Neuronal stem cell (in vitro differentiated cells): Measurements from ENCODE around the gene LRP1B.
A peak's percentile ranks its signal among the peaks of the same experiment; 100 is the strongest.

ENCODE experiments used
- DNase-seq: peaks from one replicate; pipeline ENCODE4 v3.0.0-alpha.2; 2013; ENCODE audit warnings: low spot score
- H2AFZ ChIP-seq: one replicate; pipeline ENCODE4 v1.6.1; 2013; ENCODE audit warnings: mild to moderate bottlenecking, low read length, inconsistent platforms
- H2AK5ac ChIP-seq: 2 replicates; pipeline ENCODE4 v1.6.1; 2013; ENCODE audit warnings: low read depth, mild to moderate bottlenecking, inconsistent platforms, low read length, moderate library complexity, mixed read lengths
- H2BK120ac ChIP-seq: 2 replicates; pipeline ENCODE4 v1.6.1; 2013; ENCODE audit warnings: low read depth, mild to moderate bottlenecking, inconsistent platforms, low read length, moderate library complexity, mixed read lengths
- H2BK12ac ChIP-seq: one replicate; pipeline ENCODE4 v1.6.1; 2013; ENCODE audit warnings: low read length, inconsistent platforms
- H2BK15ac ChIP-seq: 2 replicates; pipeline ENCODE4 v1.6.1; 2013; ENCODE audit warnings: mild to moderate bottlenecking, low read length, inconsistent platforms, mixed read lengths
- H2BK5ac ChIP-seq: one replicate; pipeline ENCODE4 v1.6.1; 2013; ENCODE audit warnings: inconsistent platforms, mild to moderate bottlenecking, low read length, moderate library complexity
- H3K14ac ChIP-seq: one replicate; pipeline ENCODE4 v1.6.1; 2013; ENCODE audit warnings: low read length, inconsistent platforms
- H3K18ac ChIP-seq: 2 replicates; pipeline ENCODE4 v1.6.1; 2013; ENCODE audit warnings: low read length, inconsistent platforms
- H3K23ac ChIP-seq: 2 replicates; pipeline ENCODE4 v1.6.1; 2013; ENCODE audit warnings: low read depth, mild to moderate bottlenecking, mixed read lengths, low read length, inconsistent platforms; ENCODE audit not compliant: poor library complexity
- H3K27ac ChIP-seq: replicated peaks from 3 replicates; pipeline ENCODE4 v1.5.1; 2013; ENCODE audit warnings: low read length, inconsistent platforms
- H3K27me3 ChIP-seq, 3 experiments: 2 replicates each; pipeline ENCODE4 v1.6.1; 2013; ENCODE audit warnings: low read length in 3 of 3, mild to moderate bottlenecking in 2 of 3, inconsistent platforms in 1 of 3, low read depth in 1 of 3, mixed read lengths in 1 of 3, moderate library complexity in 1 of 3; ENCODE audit not compliant: control insufficient read depth in 3 of 3, insufficient read depth in 3 of 3
- H3K36me3 ChIP-seq, 2 donors: replicated peaks in 1 of 2; 2 replicates each; pipeline ENCODE4 v1.6.1; 2013; ENCODE audit warnings: low read length in 2 of 2; ENCODE audit not compliant: control insufficient read depth in 2 of 2, insufficient read depth in 2 of 2
- H3K4ac ChIP-seq: 2 replicates; pipeline ENCODE4 v1.6.1; 2013; ENCODE audit warnings: inconsistent platforms, mild to moderate bottlenecking, low read length, moderate library complexity
- H3K4me1 ChIP-seq, 2 donors: 1 replicate in 1 of 2; 2 replicates in 1 of 2; pipeline ENCODE4 v1.6.1; 2013; ENCODE audit warnings: low read length in 2 of 2, low read depth in 1 of 2; ENCODE audit not compliant: control insufficient read depth in 2 of 2, insufficient read depth in 1 of 2
- H3K4me2 ChIP-seq: one replicate; pipeline ENCODE4 v1.6.1; 2013; ENCODE audit warnings: mild to moderate bottlenecking, low read length, inconsistent platforms; ENCODE audit not compliant: insufficient read depth, poor library complexity, severe bottlenecking
- H3K4me3 ChIP-seq, 2 donors: 2 replicates each; pipeline ENCODE4 v1.5.1; 2013; ENCODE audit warnings: low read length in 2 of 2, mild to moderate bottlenecking in 2 of 2, inconsistent platforms in 1 of 2, moderate library complexity in 1 of 2
- H3K79me1 ChIP-seq: one replicate; pipeline ENCODE4 v1.6.1; 2013; ENCODE audit warnings: low read depth, mild to moderate bottlenecking, inconsistent platforms, low read length, moderate library complexity
- H3K9ac ChIP-seq: one replicate; pipeline ENCODE4 v1.6.1; 2013; ENCODE audit warnings: mild to moderate bottlenecking, low read depth, low read length, inconsistent platforms; ENCODE audit not compliant: poor library complexity
- H3K9me3 ChIP-seq, 2 donors: replicated peaks in 1 of 2; 2 replicates each; pipeline versions ENCODE3 to v1.6.1; 2013; ENCODE audit warnings: low read length in 2 of 2, mild to moderate bottlenecking in 2 of 2, inconsistent platforms in 1 of 2, low read depth in 1 of 2, mixed read lengths in 1 of 2, moderate library complexity in 1 of 2; ENCODE audit not compliant: control insufficient read depth in 2 of 2, insufficient read depth in 1 of 2
- H4K8ac ChIP-seq: one replicate; pipeline ENCODE4 v1.6.1; 2013; ENCODE audit warnings: low read depth, mild to moderate bottlenecking, inconsistent platforms, low read length, moderate library complexity
- H4K91ac ChIP-seq: one replicate; pipeline ENCODE4 v1.6.1; 2013; ENCODE audit warnings: low read length, low read depth, mild to moderate bottlenecking, inconsistent platforms; ENCODE audit not compliant: poor library complexity
- WGBS, 2 donors: extraction: QIAGEN DNeasy Blood & Tissue Kit; methylation state at CpG; one replicate each; pipeline ENCODE4 v1.1.7; 2013; ENCODE audit warnings: missing lambda C conversion rate in 2 of 2, mixed read lengths in 1 of 2; ENCODE audit not compliant: insufficient read length in 2 of 2, insufficient replicate concordance in 1 of 2; ENCODE audit errors: extremely low coverage in 2 of 2; 5-methylcytosine and 5-hydroxymethylcytosine counted together

Gene LRP1B

GRCh38 chr2:140593132-140593531, 1537.7 kb downstream of the LRP1B start:
- Histone ChIP-seq H3K27ac (no peak overlapping the region), H3K79me1 (no peaks in the 10 kb centered on the region), H3K27me3 (no peaks in the 10 kb centered on the region), H3K4me3 (no peak overlapping the region), H2BK15ac (no peak overlapping the region), H3K9me3 (no peaks in the 10 kb centered on the region), H3K14ac (no peak overlapping the region), H2BK12ac (no peak overlapping the region), H3K4me1 (no peaks in the 10 kb centered on the region), H4K8ac (no peak overlapping the region), H4K91ac (no peak overlapping the region), H2AFZ (no peak overlapping the region), H3K9ac (no peak overlapping the region), H3K23ac (no peak overlapping the region), H3K4ac (no peak overlapping the region), H3K36me3 (no peaks in the 10 kb centered on the region), H2BK5ac (no peak overlapping the region), H2BK120ac (no peak overlapping the region), H2AK5ac (no peak overlapping the region), H3K4me2 (no peak overlapping the region), H3K18ac (no peak overlapping the region)
- DNase-seq: no peak
- no CpG with 5 or more reads among the region's 1 CpG for WGBS, 2 donors

DNA sequence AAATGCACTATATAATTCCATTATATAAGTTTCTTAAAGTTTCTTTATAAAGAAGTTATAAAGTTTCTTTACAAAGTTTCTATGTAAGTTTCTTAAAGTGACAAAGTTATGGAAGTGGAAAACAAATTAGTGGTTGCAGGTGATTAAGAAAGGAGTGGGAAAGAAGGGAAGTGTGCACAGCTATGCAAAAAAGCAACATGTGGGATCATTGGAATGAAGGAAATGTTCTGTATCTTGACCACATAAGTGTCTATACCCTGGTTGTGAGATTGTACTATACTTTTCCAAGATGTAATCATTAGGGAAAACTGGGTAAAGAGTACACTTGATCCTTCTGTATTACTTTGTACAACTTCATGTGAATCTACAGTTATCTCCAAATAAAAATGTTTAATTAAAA, 1541.1 kb downstream of the LRP1B start:
- Histone ChIP-seq H3K18ac (no peak overlapping the region), H4K91ac (no peak overlapping the region), H3K27ac (no peak overlapping the region), H3K4me2 (no peak overlapping the region), H3K14ac (no peak overlapping the region), H3K4me1 (no peaks in the 10 kb centered on the region), H4K8ac (no peak overlapping the region), H2AFZ (no peak overlapping the region), H3K36me3 (no peaks in the 10 kb centered on the region), H2BK12ac (no peak overlapping the region), H3K9me3 (no peaks in the 10 kb centered on the region), H2BK5ac (no peak overlapping the region), H2AK5ac (no peak overlapping the region), H3K27me3 (no peaks in the 10 kb centered on the region), H3K79me1 (no peaks in the 10 kb centered on the region), H2BK15ac (no peak overlapping the region), H3K9ac (no peak overlapping the region), H3K4me3 (no peak overlapping the region), H3K23ac (no peak overlapping the region), H2BK120ac (no peak overlapping the region), H3K4ac (no peak overlapping the region)
- no peak for DNase-seq

DNA sequence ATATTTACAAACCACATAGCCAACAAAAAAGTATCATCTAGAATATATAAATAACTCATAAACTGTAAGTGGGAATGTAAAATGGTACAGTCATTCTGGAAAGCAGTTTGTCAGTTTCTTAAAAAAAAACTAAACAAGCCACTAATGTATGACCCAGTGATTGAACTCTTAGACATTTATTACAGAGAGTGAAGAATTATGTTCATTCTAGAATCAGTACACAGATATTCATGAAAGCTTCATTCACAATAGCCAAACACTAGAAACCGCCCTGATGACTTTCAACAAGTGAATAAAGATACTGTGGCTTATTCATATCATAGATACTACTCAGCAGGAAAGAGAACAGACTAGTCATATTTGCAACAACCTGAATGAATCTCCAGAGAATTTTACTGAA, 1541.5 kb downstream of the LRP1B start:
- Histone ChIP-seq H3K36me3 (no peaks in the 10 kb centered on the region), H3K79me1 (no peaks in the 10 kb centered on the region), H4K91ac (no peak overlapping the region), H2AFZ (no peak overlapping the region), H2BK5ac (no peak overlapping the region), H3K9me3 (no peaks in the 10 kb centered on the region), H3K4me3 (no peak overlapping the region), H3K27me3 (no peaks in the 10 kb centered on the region), H3K23ac (no peak overlapping the region), H3K4me2 (no peak overlapping the region), H4K8ac (no peak overlapping the region), H3K4me1 (no peaks in the 10 kb centered on the region), H3K9ac (no peak overlapping the region), H2BK15ac (no peak overlapping the region), H3K14ac (no peak overlapping the region), H3K27ac (no peak overlapping the region), H2AK5ac (no peak overlapping the region), H3K4ac (no peak overlapping the region), H2BK120ac (no peak overlapping the region), H3K18ac (no peak overlapping the region), H2BK12ac (no peak overlapping the region)
- no CpG with 5 or more reads among the region's 1 CpG for WGBS, 2 donors
- DNase-seq: no peak

GRCh38 chr2:140586379-140586778, 1544.4 kb downstream of the LRP1B start:
- Histone ChIP-seq H3K14ac (no peak overlapping the region), H4K91ac (no peak overlapping the region), H3K79me1 (no peaks in the 10 kb centered on the region), H2BK120ac (no peak overlapping the region), H3K27ac (no peak overlapping the region), H2BK12ac (no peak overlapping the region), H2BK5ac (no peak overlapping the region), H2AFZ (no peak overlapping the region), H3K9ac (no peak overlapping the region), H3K23ac (no peak overlapping the region), H3K9me3 (no peaks in the 10 kb centered on the region), H3K27me3 (no peaks in the 10 kb centered on the region), H4K8ac (no peak overlapping the region), H3K4me1 (no peaks in the 10 kb centered on the region), H3K18ac (no peak overlapping the region), H2AK5ac (no peak overlapping the region), H3K4me2 (no peak overlapping the region), H3K4me3 (no peak overlapping the region), H3K4ac (no peak overlapping the region), H3K36me3 (no peaks in the 10 kb centered on the region), H2BK15ac (no peak overlapping the region)
- peak; percentile 26 for DNase-seq
- whole genome bisulfite sequencing, 2 donors: no CpG with 5 or more reads among the region's 2 CpGs
